GM18907 (cell line): Measurements from ENCODE around the gene ROR2.
"Not testable (repeated sequence)": the region's sequence is repeated elsewhere in the genome, so short reads cannot be mapped to it uniquely, and the experiment has no call there.

Source experiments
- ATAC-seq: cut with Tn5 transposase; IDR thresholded peaks from one replicate; pipeline ENCODE4 v1.9.1; 2021; ENCODE audit warnings: mild to moderate bottlenecking, moderate library complexity; ENCODE audit not compliant: unreplicated experiment

The ROR2 gene

GRCh38 chr9:91655215-91655614, 294.8 kb downstream of the ROR2 start:
- ATAC-seq, result no peak

GRCh38 chr9:91654527-91654926, 295.5 kb downstream of the ROR2 start:
- ATAC-seq, result no peak

DNA sequence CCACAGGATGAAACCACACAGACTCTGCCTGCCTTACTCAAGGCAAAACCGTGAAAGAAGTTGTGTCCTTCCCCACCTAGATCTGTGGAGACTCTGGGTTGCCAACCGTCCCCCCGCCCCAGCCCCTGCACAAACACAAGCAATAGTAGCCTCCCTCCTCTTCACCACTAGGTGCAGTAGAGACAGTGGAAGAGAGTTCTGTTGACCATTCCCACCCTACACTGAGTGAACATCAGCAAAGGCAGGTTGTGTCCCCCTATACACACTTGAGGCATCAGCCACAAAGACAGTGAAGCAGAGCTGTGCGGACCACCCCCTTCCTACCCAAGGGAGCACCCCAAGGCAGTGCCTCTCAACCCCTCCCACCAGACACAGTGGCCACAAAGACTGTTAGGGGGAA, 302.7 kb downstream of the ROR2 start:
- ATAC-seq, result no peak

GRCh38 chr9:91646702-91647101, 303.3 kb downstream of the ROR2 start:
- ATAC-seq, result no peak

DNA sequence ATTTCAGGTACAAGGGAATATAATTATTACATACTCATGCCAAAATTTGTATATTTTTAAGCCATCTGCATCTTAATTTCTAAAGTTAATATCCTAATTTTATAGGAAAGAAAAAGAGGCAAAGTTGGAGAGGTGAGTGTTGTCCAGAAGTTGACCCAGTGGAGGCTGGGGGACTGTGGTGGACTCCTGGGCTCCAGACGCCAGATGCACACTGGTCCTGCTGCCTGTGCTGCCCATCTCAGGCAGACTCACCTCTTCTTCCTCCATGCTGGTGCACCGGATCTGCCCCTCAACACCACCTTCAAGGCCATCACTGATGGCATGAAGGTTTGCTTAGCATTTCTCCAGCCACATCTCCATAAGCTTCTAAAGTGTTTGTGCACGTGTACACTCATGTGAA, 305.6 kb downstream of the ROR2 start:
- ATAC-seq, result no peak

DNA sequence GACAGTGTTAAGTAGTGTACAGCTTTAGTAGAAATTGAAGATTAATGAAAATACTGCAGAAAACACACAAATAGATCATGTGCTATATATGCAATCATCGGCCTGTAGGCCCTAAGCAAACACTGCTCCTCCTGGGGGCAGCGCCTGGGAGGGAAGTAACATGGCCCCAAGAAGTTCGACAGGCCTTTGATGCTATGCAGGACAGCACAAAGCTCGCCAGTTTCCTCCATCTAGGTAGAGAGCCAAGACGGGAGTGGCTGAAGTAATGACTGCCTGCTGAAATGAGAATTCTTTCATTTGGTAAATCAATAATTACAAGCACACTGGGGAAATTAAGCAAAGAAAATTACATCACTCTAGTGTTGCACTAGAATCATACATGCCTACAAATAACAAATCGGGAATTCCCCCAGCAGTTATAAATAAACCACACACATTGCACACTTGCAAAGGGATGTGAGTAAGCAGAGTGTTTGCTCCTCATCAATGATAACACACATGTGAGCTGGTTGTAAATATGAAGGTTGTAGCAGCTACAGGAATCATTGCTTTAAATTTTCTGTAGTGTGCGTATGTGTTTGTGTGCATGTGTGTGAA, 306.4 kb downstream of the ROR2 start:
- ATAC-seq, result no peak

DNA sequence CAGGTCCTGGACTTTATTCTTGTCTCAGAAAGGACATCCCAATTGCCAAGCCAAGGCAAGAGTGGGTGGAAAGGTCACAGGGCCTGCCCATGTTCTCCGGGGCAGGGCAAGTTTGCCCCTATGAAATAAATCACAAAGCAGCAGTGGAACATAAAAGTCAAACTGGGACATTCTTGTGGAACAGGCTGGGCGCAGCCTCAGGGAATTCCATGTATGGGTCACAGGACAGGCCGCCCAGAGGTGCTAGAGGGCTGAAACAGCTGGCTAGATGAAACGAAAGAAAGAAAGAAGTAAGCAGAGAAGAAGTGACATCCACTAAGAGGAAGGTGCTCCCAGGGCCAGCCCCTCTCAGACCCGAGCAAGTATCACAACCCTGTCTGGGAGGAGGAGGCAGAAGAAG, 307.3 kb downstream of the ROR2 start:
- ATAC-seq, result no peak

DNA sequence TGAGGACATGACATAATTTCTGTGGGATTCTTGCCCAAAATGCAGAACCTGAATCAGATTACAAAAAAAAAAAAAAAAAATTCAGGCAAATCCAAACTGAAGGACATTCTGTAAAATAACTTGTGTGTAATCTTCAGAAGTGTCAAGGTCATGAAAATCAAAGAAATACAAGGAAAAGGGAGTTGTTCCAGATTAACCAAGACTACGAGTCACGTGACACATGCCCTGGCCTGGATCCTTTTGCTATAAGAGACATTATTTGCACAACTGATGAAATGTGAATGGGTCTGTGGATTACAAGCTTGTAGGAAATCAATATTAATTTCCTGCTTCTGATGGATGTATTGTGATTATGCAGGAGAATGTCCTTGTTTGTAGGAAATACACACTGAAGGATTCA, 309.6 kb downstream of the ROR2 start:
- ATAC-seq, result no peak

GRCh38 chr9:91639054-91639453, 311.0 kb downstream of the ROR2 start:
- no peak for ATAC-seq

GRCh38 chr9:91634832-91635231, 315.2 kb downstream of the ROR2 start:
- ATAC-seq, result not testable (repeated sequence)

DNA sequence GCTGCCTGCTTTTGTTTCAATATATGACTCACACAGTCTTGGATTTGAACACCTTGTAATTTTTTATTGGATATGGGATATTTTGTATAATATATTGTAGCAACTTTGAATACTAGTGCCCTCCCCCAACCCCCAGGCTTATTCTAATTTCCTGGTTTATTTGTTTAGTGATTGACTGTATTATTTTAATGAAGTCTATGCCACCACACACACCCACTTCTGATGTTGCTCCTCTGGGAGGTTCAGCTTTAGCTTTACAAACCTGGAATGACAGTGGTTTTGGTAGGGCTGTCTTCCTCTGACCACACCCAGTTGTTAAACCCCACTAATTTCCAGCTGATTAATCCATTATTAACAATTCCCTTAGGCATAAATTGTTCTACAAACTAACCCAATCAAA, 320.3 kb downstream of the ROR2 start:
- ATAC-seq, result no peak

GRCh38 chr9:91628892-91629291, 321.1 kb downstream of the ROR2 start:
- no peak for ATAC-seq

DNA sequence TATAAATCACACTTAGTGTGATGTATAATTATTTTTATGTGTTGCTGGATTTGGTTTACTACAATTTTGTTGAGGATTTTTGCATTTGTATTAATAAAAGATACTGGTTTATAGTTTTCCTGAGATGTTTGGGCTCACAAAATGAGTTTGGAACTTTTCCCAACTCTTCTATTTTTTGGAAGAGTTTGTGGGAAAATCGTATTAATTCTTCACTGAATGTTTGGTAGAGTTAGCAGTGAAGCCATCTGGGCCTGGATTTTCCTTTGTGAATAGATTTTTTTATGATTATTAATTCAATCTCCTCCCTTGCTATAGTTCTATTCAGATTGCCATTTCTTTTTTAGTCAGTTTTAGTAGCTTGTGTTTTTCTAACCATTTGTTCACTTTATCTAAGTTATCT, 324.7 kb downstream of the ROR2 start:
- ATAC-seq, result no peak

- no peak for ATAC-seq
Observed at GRCh38 chr9:91623004-91623403, 327.0 kb downstream of the ROR2 start.

GRCh38 chr9:91622121-91622520, 327.9 kb downstream of the ROR2 start:
- not testable (repeated sequence) for ATAC-seq

GRCh38 chr9:91614044-91614443, 336.0 kb downstream of the ROR2 start:
- not testable (repeated sequence) for ATAC-seq

GRCh38 chr9:91611582-91611981, 338.4 kb downstream of the ROR2 start:
- no peak for ATAC-seq

DNA sequence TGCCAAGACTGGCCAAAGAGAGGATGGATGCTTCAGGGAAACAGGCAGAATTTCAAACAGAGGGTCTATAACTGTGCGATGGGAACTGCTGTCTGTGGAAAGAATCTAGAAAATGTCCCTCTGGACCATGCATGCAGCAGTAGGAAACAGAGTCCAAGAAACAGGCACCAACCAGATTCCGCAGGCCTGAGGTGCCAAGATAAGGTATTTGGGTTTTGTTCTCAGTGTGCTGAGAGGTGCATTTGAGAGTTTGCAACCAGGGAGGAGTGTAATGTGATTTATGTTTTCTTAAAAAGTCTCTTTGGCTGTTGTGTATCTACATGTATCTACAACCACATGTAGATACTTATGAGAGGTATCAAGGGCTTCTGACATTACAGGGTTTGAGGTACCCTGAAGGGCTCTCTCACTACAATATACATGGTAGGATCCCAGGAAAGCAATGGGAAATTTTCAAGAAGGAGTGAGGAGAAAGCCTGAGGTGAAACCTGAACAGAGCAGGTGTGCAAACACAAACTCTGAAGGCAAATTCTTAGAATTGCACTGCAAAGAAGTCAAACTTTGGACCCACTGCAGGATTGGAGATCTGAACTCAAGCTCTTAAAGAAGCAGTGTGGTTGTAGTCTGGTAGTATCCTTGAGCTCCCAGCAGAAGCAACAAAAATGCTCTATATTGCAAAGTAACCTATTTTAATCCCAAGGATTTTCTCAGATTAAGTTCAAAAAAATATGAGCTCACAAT, 343.6 kb downstream of the ROR2 start:
- no peak for ATAC-seq

DNA sequence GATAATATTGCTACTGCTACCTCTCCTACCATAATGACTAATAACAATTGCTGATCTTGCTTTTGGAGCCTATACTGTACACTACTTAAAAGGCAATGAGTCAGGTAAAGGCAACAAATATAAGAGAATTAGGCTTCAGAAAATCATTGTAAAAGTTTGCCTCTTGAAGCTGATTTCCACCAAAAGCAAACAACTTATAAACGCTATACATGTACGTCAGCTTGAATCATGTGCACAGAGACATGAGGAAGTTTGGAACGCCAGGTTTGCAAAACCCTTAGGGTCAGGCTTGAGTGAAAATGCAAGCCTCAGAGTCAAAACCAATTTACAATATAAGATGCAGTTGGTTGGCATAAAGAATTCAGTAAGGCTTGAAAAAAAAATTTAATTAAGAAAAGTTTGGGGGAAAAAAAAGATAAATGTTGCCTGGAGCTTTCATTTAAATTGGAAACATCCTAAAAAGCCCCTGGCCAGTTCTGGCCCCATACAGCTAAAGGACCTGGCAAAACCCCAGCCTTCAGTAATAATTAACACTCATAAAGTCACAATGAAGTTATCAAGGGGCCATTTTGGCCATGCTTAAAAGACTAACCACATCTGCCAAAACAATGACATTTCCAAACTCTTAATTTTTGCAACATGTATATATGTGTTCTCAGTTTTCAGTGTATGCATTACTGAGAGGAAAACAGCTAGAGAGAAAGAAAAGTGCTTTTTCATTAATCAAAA, 345.4 kb downstream of the ROR2 start:
- ATAC-seq, result no peak

DNA sequence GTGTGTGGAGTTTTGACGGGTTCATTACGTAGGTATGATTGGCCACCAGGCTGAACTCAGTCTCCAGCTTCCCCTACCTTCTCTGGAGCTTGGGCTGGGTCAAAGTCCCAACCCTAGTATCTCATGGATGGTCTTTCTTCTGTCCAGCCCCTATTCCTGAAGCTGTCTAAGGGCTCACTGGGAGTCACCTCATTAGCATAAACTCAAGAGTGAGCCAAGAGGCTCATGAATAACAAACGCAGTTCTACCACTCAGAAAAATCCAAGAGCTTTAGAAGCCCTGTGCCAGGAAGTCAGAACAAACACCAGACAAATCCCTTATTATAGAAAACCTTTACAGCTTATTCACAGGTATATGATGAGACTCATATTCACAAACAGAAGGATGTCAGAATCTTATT, 346.1 kb downstream of the ROR2 start:
- ATAC-seq, result no peak

- ATAC-seq, result no peak
Observed at GRCh38 chr9:91599564-91599963, 350.5 kb downstream of the ROR2 start.

DNA sequence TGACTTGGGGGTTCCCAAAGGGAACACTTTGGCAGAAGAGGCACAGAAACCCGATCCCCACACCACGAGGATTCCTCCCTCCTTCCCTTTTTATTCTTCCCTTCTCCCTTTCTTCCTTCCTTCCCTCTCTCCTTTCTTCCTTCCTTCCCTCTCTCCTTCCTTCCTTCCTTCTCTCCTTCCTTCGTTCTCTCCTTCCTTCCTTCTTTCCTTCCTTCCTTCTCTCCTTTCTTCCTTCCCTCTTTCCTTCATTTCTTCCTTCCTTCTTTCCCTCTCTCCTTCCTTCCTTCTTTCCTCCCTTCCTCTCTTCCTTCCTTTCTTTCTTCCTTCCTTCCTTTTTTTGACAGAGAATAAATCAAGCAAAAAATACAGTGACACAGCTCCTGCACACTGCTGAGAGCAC, 358.4 kb downstream of the ROR2 start:
- ATAC-seq, result no peak
